ENCODE data around the gene LRMDA. TPM values are rescaled to one million over a fixed set of nuclear protein-coding genes. Genes with fewer than 3 reads are reported as not detected.

Gene LRMDA
- total and polyA plus RNA-seq, 2 donors (not counting 3 experiments of a cell fraction or from before 2014, with no cell fraction given), result 9.7 to 18.0 TPM

DNA sequence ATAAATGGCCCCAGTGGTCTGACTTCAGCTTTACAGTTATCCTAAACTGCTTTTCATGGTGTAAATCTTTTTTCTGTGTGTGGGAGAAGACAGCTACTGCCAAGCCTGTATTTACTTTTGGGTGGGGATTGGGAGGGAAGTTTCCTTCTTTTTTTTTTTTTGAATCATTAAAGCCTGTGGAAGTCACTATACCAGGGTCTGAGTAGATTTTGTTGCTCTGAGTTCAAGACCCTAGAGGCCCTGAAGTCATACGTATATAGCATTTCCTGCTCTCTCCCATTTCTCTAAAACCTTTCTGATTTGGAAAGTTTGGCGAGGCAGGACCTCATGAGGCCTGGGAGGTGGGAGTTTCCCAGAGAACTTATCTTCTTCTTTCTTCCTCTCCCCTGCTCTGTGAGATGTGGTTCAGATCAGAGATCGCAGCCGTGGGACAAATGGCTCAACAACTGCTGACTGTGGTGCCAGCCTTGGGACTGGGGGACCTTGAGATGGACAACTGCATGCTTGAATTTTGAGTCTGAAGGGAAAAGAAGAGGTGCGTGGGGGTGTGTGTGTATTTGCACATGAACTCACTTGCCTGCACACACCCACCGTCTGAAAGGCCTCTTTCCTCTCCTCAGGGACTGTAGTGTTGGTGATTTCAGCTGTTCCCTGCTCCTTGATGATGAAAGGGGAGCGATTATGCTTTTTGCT, 18.1 kb downstream of the LRMDA start:
- ChIA-PET CTCF (interaction anchor here (0.7 kb wide), 1 partner anchor 8 kb away, joined by 3 read pairs; no protein-coding TSS in a partner anchor), POLR2A (no interaction called here)
- DNase-seq (ENCODE audit: low read depth, low spot score) (no peak), FAIRE-seq (no peak)
- H3K4me3 ChIP-seq (replicated peaks in 1 of 3; ENCODE audit: insufficient read depth in 1 of 3, low read depth in 1 of 3, low read length in 3 of 3), result no peak overlapping the region
- H3K9ac ChIP-seq (replicated peaks; ENCODE audit: extremely low read depth, insufficient read depth, low read length), result no peak overlapping the region
- TF ChIP-seq FOS (IDR thresholded peaks at IDR 0.05; ENCODE audit: borderline replicate concordance, insufficient read depth, low read length) (no peak), EZH2 (IDR thresholded peaks at IDR 0.05; ENCODE audit: borderline replicate concordance, low read depth, low read length, severe bottlenecking) (no peak)
- no peaks in the 10 kb centered on the region for H3K9me3 ChIP-seq (replicated peaks; ENCODE audit: control insufficient read depth, insufficient read depth, low read length)
- H2AFZ ChIP-seq (ENCODE audit: low read depth, low read length), result no peak overlapping the region
- H4K20me1 ChIP-seq (replicated peaks; ENCODE audit: control insufficient read depth, extremely low read depth, insufficient read depth, low read length), result no peaks in the 10 kb centered on the region
- peaks cover 2 to 4% of the 10 kb centered on the region in 2 experiments for H3K27me3 ChIP-seq (ENCODE audit: control insufficient read depth in 2 of 2, insufficient read depth in 2 of 2, low read length in 2 of 2)
- no peak overlapping the region for H3K27ac ChIP-seq (ENCODE audit: insufficient read depth, low read depth, low read length)
- H3K4me2 ChIP-seq (ENCODE audit: insufficient read depth, low read length), result no peak overlapping the region
- H3K4me1 ChIP-seq (ENCODE audit: control insufficient read depth, extremely low read depth, insufficient read depth, low read length), result no peaks in the 10 kb centered on the region
- no peaks in the 10 kb centered on the region for H3K79me2 ChIP-seq (ENCODE audit: control insufficient read depth, insufficient read depth, low read length)
- dilution Hi-C loops (cut with MboI; ENCODE audit: extremely low pct_ligation_motif_present, low sequenced_read_pairs), result no loop called here
- H3K36me3 ChIP-seq (ENCODE audit: control insufficient read depth in 2 of 2, extremely low read depth in 1 of 2, insufficient read depth in 2 of 2, low read length in 2 of 2), result no peaks in the 10 kb centered on the region
- H3K9me1 ChIP-seq (replicated peaks; ENCODE audit: control insufficient read depth, extremely low read depth, insufficient read depth, low read length), result no peaks in the 10 kb centered on the region
- no TSS peak for BruUV-seq (replicated peaks)
- intact Hi-C loops (cut with micrococcal nuclease), result no loop called here

DNA sequence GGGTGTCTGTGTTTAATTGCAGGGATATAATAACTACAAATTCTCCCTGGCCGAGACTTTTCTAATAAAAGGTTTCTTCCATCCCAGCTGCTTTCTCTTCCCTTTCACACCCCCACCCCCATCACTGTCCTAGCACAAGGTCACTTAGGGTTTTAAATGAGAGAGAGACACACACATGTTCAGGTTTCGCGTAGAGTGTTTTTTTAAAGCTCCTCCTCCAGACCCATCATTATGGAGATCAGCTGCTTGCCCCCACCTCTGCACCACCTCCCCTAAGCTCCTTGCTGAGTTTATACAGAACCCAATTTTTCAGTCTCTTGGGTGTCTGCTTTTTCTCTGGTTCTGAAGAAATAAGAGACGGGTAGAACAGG, 18.6 kb downstream of the LRMDA start:
- H3K4me3 ChIP-seq (replicated peaks in 1 of 3; ENCODE audit: insufficient read depth in 1 of 3, low read depth in 1 of 3, low read length in 3 of 3), result no peak overlapping the region
- FAIRE-seq (no peak), DNase-seq (ENCODE audit: low read depth, low spot score) (no peak)
- no peak overlapping the region for H2AFZ ChIP-seq (ENCODE audit: low read depth, low read length)
- POLR2A ChIA-PET, result no interaction called here
- H3K27ac ChIP-seq (ENCODE audit: insufficient read depth, low read depth, low read length), result no peak overlapping the region
- no peaks in the 10 kb centered on the region for H3K9me3 ChIP-seq (replicated peaks; ENCODE audit: control insufficient read depth, insufficient read depth, low read length)
- peaks cover 2 to 4% of the 10 kb centered on the region in 2 experiments for H3K27me3 ChIP-seq (ENCODE audit: control insufficient read depth in 2 of 2, insufficient read depth in 2 of 2, low read length in 2 of 2)
- no peak overlapping the region for H3K4me2 ChIP-seq (ENCODE audit: insufficient read depth, low read length)
- no peak overlapping the region for H3K9ac ChIP-seq (replicated peaks; ENCODE audit: extremely low read depth, insufficient read depth, low read length)
- TF ChIP-seq POLR2AphosphoS5 (IDR thresholded peaks at IDR 0.05; ENCODE audit: insufficient read depth, low read depth, low read length) (no peak), GATA2 (IDR thresholded peaks at IDR 0.05; ENCODE audit: insufficient read depth, insufficient read length, low read depth, low read length) (no peak), POLR2A (IDR thresholded peaks at IDR 0.05; ENCODE audit: low read depth, low read length) (no peak), EZH2 (IDR thresholded peaks at IDR 0.05; ENCODE audit: borderline replicate concordance, low read depth, low read length, severe bottlenecking) (no peak), FOS (IDR thresholded peaks at IDR 0.05; ENCODE audit: borderline replicate concordance, insufficient read depth, low read length) (no peak), MYC (IDR thresholded peaks at IDR 0.05; ENCODE audit: low read depth, low read length) (no peak), JUN (IDR thresholded peaks at IDR 0.05; ENCODE audit: borderline replicate concordance, insufficient read depth, insufficient read length, low read depth) (no peak)
- TF ChIP-seq, protein P1, sequence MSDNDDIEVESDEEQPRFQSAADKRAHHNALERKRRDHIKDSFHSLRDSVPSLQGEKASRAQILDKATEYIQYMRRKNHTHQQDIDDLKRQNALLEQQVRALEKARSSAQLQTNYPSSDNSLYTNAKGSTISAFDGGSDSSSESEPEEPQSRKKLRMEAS (IDR thresholded peaks at IDR 0.05; ENCODE audit: insufficient read depth, insufficient read length), result no peak
- TF ChIP-seq, protein P2, sequence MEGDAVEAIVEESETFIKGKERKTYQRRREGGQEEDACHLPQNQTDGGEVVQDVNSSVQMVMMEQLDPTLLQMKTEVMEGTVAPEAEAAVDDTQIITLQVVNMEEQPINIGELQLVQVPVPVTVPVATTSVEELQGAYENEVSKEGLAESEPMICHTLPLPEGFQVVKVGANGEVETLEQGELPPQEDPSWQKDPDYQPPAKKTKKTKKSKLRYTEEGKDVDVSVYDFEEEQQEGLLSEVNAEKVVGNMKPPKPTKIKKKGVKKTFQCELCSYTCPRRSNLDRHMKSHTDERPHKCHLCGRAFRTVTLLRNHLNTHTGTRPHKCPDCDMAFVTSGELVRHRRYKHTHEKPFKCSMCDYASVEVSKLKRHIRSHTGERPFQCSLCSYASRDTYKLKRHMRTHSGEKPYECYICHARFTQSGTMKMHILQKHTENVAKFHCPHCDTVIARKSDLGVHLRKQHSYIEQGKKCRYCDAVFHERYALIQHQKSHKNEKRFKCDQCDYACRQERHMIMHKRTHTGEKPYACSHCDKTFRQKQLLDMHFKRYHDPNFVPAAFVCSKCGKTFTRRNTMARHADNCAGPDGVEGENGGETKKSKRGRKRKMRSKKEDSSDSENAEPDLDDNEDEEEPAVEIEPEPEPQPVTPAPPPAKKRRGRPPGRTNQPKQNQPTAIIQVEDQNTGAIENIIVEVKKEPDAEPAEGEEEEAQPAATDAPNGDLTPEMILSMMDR (IDR thresholded peaks at IDR 0.05; ENCODE audit: extremely low read depth in 1 of 2, insufficient read depth in 1 of 2, low read depth in 1 of 2, low read length in 2 of 2), result no peak
- dilution Hi-C loops (cut with MboI; ENCODE audit: extremely low pct_ligation_motif_present, low sequenced_read_pairs), result no loop called here
- no peaks in the 10 kb centered on the region for H4K20me1 ChIP-seq (replicated peaks; ENCODE audit: control insufficient read depth, extremely low read depth, insufficient read depth, low read length)
- H3K36me3 ChIP-seq (ENCODE audit: control insufficient read depth in 2 of 2, extremely low read depth in 1 of 2, insufficient read depth in 2 of 2, low read length in 2 of 2), result no peaks in the 10 kb centered on the region
- no peaks in the 10 kb centered on the region for H3K79me2 ChIP-seq (ENCODE audit: control insufficient read depth, insufficient read depth, low read length)
- intact Hi-C loops (cut with micrococcal nuclease), result no loop called here
- no peaks in the 10 kb centered on the region for H3K4me1 ChIP-seq (ENCODE audit: control insufficient read depth, extremely low read depth, insufficient read depth, low read length)
- BruUV-seq (replicated peaks), result no TSS peak
- no peaks in the 10 kb centered on the region for H3K9me1 ChIP-seq (replicated peaks; ENCODE audit: control insufficient read depth, extremely low read depth, insufficient read depth, low read length)
- CTCF ChIA-PET, result no interaction called here
